H9 (cell line): ENCODE data around the gene BABAM1. TPM values are rescaled to one million over a fixed set of nuclear protein-coding genes. Genes with fewer than 3 reads are reported as not detected.
A peak's percentile ranks its signal among the peaks of the same experiment; 100 is the strongest.

ENCODE experiments used
- DNase-seq: peaks from one replicate; pipeline ENCODE4 v3.0.0-alpha.2; 2017
- H2AFZ ChIP-seq: one replicate; pipeline ENCODE4 v1.6.1; 2013; ENCODE audit warnings: mild to moderate bottlenecking, low read length, control low read depth, moderate library complexity
- H2AK5ac ChIP-seq: 2 replicates; pipeline ENCODE4 v1.6.1; 2013; ENCODE audit warnings: low read length, control low read depth, mixed read lengths; ENCODE audit not compliant: insufficient read length
- H2BK120ac ChIP-seq: one replicate; pipeline ENCODE4 v1.6.1; 2013; ENCODE audit warnings: low read depth, mild to moderate bottlenecking, low read length, control low read depth, inconsistent platforms; ENCODE audit not compliant: poor library complexity, severe bottlenecking
- H2BK12ac ChIP-seq: 2 replicates; pipeline ENCODE4 v1.6.1; 2013; ENCODE audit warnings: low read length, control low read depth, mixed read lengths, low read depth; ENCODE audit not compliant: insufficient read length
- H2BK15ac ChIP-seq: 2 replicates; pipeline ENCODE4 v1.6.1; 2013; ENCODE audit warnings: low read depth, low read length, control low read depth
- H2BK20ac ChIP-seq: one replicate; pipeline ENCODE4 v1.6.1; 2013; ENCODE audit warnings: low read depth, mild to moderate bottlenecking, low read length, control low read depth, inconsistent platforms; ENCODE audit not compliant: poor library complexity, severe bottlenecking
- H2BK5ac ChIP-seq: 2 replicates; pipeline ENCODE4 v1.6.1; 2013; ENCODE audit warnings: low read length, control low read depth, mixed read lengths; ENCODE audit not compliant: insufficient read length
- H3K14ac ChIP-seq: 2 replicates; pipeline ENCODE4 v1.6.1; 2013; ENCODE audit warnings: low read length, control low read depth; ENCODE audit not compliant: insufficient read depth
- H3K18ac ChIP-seq: 2 replicates; pipeline ENCODE4 v1.6.1; 2013; ENCODE audit warnings: low read depth, mild to moderate bottlenecking, mixed read lengths, low read length, control low read depth; ENCODE audit not compliant: insufficient read length
- H3K23ac ChIP-seq: 2 replicates; pipeline ENCODE4 v1.6.1; 2013; ENCODE audit warnings: low read length, control low read depth, mixed read lengths, low read depth; ENCODE audit not compliant: insufficient read length
- H3K23me2 ChIP-seq: 2 replicates; pipeline ENCODE4 v1.6.1; 2013; ENCODE audit warnings: low read depth, mild to moderate bottlenecking, mixed read lengths, low read length, control low read depth; ENCODE audit not compliant: insufficient read length, poor library complexity, severe bottlenecking
- H3K27ac ChIP-seq: 2 replicates; pipeline ENCODE4 v1.5.1; 2013; ENCODE audit warnings: low read length, control low read depth, mixed read lengths, low read depth; ENCODE audit not compliant: insufficient read length
- H3K27me3 ChIP-seq: 2 replicates; pipeline ENCODE4 v1.6.1; 2013; ENCODE audit warnings: low read length, control low read depth, inconsistent platforms; ENCODE audit not compliant: insufficient read depth
- H3K4ac ChIP-seq: 2 replicates; pipeline ENCODE4 v1.6.1; 2013; ENCODE audit warnings: low read depth, mild to moderate bottlenecking, control low read depth, inconsistent platforms, low read length, moderate library complexity
- H3K4me1 ChIP-seq: 2 replicates; pipeline ENCODE4 v1.6.1; 2013; ENCODE audit warnings: low read length, control low read depth, inconsistent platforms; ENCODE audit not compliant: insufficient read depth
- H3K4me2 ChIP-seq: 2 replicates; pipeline ENCODE4 v1.6.1; 2013; ENCODE audit warnings: low read length, control low read depth, mixed read lengths; ENCODE audit not compliant: insufficient read length, insufficient read depth
- H3K56ac ChIP-seq: 2 replicates; pipeline ENCODE4 v1.6.1; 2013; ENCODE audit warnings: low read depth, mild to moderate bottlenecking, mixed read lengths, low read length, control low read depth; ENCODE audit not compliant: insufficient read length
- H3K79me1 ChIP-seq: 2 replicates; pipeline ENCODE4 v1.6.1; 2013; ENCODE audit warnings: low read depth, mild to moderate bottlenecking, moderate library complexity, low read length, control low read depth, inconsistent platforms; ENCODE audit not compliant: insufficient read depth, poor library complexity, severe bottlenecking
- H3K79me2 ChIP-seq: 2 replicates; pipeline ENCODE4 v1.6.1; 2013; ENCODE audit warnings: low read length, control low read depth, inconsistent platforms; ENCODE audit not compliant: insufficient read depth
- H3K9ac ChIP-seq: 2 replicates; pipeline ENCODE4 v1.6.1; 2013; ENCODE audit warnings: low read length, control low read depth, mixed read lengths; ENCODE audit not compliant: insufficient read length; ENCODE audit errors: extremely low read depth
- H3K9me3 ChIP-seq: one replicate; pipeline ENCODE4 v1.6.1; 2013; ENCODE audit warnings: low read depth, low read length, inconsistent platforms; ENCODE audit not compliant: control insufficient read depth
- H3T11ph ChIP-seq: one replicate; pipeline ENCODE4 v1.6.1; 2013; ENCODE audit warnings: mild to moderate bottlenecking, low read length, control low read depth, inconsistent platforms
- H4K20me1 ChIP-seq: one replicate; pipeline ENCODE4 v1.6.1; 2013; ENCODE audit not compliant: control insufficient read depth, insufficient read length, insufficient read depth
- H4K5ac ChIP-seq: 2 replicates; pipeline ENCODE4 v1.6.1; 2013; ENCODE audit warnings: low read depth, mild to moderate bottlenecking, mixed read lengths, low read length, control low read depth; ENCODE audit not compliant: insufficient read length
- H4K8ac ChIP-seq: replicated peaks from 2 replicates; pipeline ENCODE4 v1.6.1; 2013; ENCODE audit warnings: low read length, control low read depth, mixed read lengths, low read depth; ENCODE audit not compliant: insufficient read length
- H4K91ac ChIP-seq: 2 replicates; pipeline ENCODE4 v1.6.1; 2013; ENCODE audit warnings: low read depth, mild to moderate bottlenecking, moderate library complexity, mixed read lengths, low read length, control low read depth; ENCODE audit not compliant: insufficient read length
- H3K27ac Mint-ChIP-seq, 3 experiments: 2 replicates in 2 of 3; 3 replicates in 1 of 3; pipeline ENCODE4 v1.8.0; 2020 to 2021; ENCODE audit warnings: mixed read lengths in 3 of 3, mild to moderate bottlenecking in 1 of 3, moderate library complexity in 1 of 3
- H3K27me3 Mint-ChIP-seq: 2 replicates; pipeline ENCODE4 v1.8.0; 2021; ENCODE audit warnings: low read depth, mild to moderate bottlenecking, moderate library complexity, mixed read lengths
- H3K36me3 Mint-ChIP-seq, 3 experiments: 2 replicates in 2 of 3; 3 replicates in 1 of 3; pipeline ENCODE4 v1.8.0; 2020 to 2021; ENCODE audit warnings: low read depth in 3 of 3, mixed read lengths in 3 of 3; ENCODE audit not compliant: insufficient read depth in 1 of 3
- H3K4me1 Mint-ChIP-seq, 2 experiments: 2 replicates each; pipeline ENCODE4 v1.8.0; 2020; ENCODE audit warnings: mixed read lengths in 2 of 2
- H3K4me3 Mint-ChIP-seq, 2 experiments: 2 replicates in 1 of 2; 3 replicates in 1 of 2; pipeline ENCODE4 v1.8.0; 2020 to 2021; ENCODE audit warnings: mild to moderate bottlenecking in 2 of 2, mixed read lengths in 2 of 2, moderate library complexity in 1 of 2
- H3K9me3 Mint-ChIP-seq, 2 experiments: 2 replicates in 1 of 2; 3 replicates in 1 of 2; pipeline ENCODE4 v1.8.0; 2020; ENCODE audit warnings: mild to moderate bottlenecking in 2 of 2, mixed read lengths in 2 of 2, moderate library complexity in 1 of 2
- CTCF ChIP-seq: fragments of 200-600 bp; sonication (generic); conservative IDR thresholded peaks from 3 replicates; pipeline ENCODE4 v1.8.0; 2021; ENCODE audit warnings: antibody characterized with exemption, mild to moderate bottlenecking
- WGBS: extraction: QIAGEN DNeasy Blood & Tissue Kit; methylation state at CpG from one replicate; pipeline ENCODE4 v1.1.7; 2013; ENCODE audit warnings: missing lambda C conversion rate, low lambda C conversion rate, mixed read lengths; ENCODE audit not compliant: insufficient read length; ENCODE audit errors: extremely low coverage; 5-methylcytosine and 5-hydroxymethylcytosine counted together
- total RNA-seq: library from RNA; stranded (reverse); gene quantifications from 2 replicates; pipeline ENCODE4 v1.2.1, GENCODE V29; 2021

BABAM1 gene
- total RNA-seq, 1 experiment from 2014 or later: 130 TPM

GRCh38 chr19:17229890-17230289 is 37.4 kb upstream of the BABAM1 start:
- Histone ChIP-seq H4K91ac (no peak overlapping the region), H2AK5ac (no peak overlapping the region), H3K4ac (no peak overlapping the region), H2BK12ac (no peak overlapping the region), H3K23me2 (peaks cover 6% of the 10 kb centered on the region), H2BK5ac (no peak overlapping the region), H3K4me2 (no peak overlapping the region), H3K27me3 (no peaks in the 10 kb centered on the region), H3K79me2 (peaks cover 7% of the 10 kb centered on the region), H2AFZ (no peak overlapping the region), H3K27ac (no peak overlapping the region), H2BK120ac (no peak overlapping the region), H3K56ac (no peak overlapping the region), H3K79me1 (peaks cover 3% of the 10 kb centered on the region), H3K14ac (no peak overlapping the region), H3K23ac (no peak overlapping the region), H3K9ac (no peak overlapping the region), H3K9me3 (no peaks in the 10 kb centered on the region), H3K18ac (no peak overlapping the region), H3T11ph (no peak overlapping the region), H4K20me1 (no peaks in the 10 kb centered on the region), H4K5ac (no peak overlapping the region), H4K8ac (no peak overlapping the region), H2BK20ac (no peak overlapping the region), H3K4me1 (no peaks in the 10 kb centered on the region; the same call in 1 of the 2 replicates), H2BK15ac (no peak overlapping the region)
- no peaks in the 10 kb centered on the region for H3K9me3 Mint-ChIP-seq
- peak overlapping the region in 1 of 2 experiments; percentile 60; a peak in 2 of 5 replicates for H3K4me3 Mint-ChIP-seq
- no peak for TF ChIP-seq CTCF
- peaks cover 17 to 32% of the 10 kb centered on the region in 2 experiments for H3K4me1 Mint-ChIP-seq
- H3K27me3 Mint-ChIP-seq: no peaks in the 10 kb centered on the region
- WGBS: no CpG with 5 or more reads among the region's 3 CpGs
- H3K36me3 Mint-ChIP-seq: peaks cover 19 to 50% (median 38%) of the 10 kb centered on the region in 3 experiments; a peak in 6 of 7 replicates
- DNase-seq: no peak
- peak overlapping the region in 1 of 3 experiments; percentile 90; a peak in 1 of 7 replicates for H3K27ac Mint-ChIP-seq
